GM21786 (cell line): ENCODE results near the gene HINT3.
"Not testable (repeated sequence)": the region's sequence is repeated elsewhere in the genome, so short reads cannot be mapped to it uniquely, and the experiment has no call there.

Source experiments
- ATAC-seq: cut with Tn5 transposase; IDR thresholded peaks from one replicate; pipeline ENCODE4 v1.9.1; 2021; ENCODE audit not compliant: unreplicated experiment

Gene HINT3

DNA sequence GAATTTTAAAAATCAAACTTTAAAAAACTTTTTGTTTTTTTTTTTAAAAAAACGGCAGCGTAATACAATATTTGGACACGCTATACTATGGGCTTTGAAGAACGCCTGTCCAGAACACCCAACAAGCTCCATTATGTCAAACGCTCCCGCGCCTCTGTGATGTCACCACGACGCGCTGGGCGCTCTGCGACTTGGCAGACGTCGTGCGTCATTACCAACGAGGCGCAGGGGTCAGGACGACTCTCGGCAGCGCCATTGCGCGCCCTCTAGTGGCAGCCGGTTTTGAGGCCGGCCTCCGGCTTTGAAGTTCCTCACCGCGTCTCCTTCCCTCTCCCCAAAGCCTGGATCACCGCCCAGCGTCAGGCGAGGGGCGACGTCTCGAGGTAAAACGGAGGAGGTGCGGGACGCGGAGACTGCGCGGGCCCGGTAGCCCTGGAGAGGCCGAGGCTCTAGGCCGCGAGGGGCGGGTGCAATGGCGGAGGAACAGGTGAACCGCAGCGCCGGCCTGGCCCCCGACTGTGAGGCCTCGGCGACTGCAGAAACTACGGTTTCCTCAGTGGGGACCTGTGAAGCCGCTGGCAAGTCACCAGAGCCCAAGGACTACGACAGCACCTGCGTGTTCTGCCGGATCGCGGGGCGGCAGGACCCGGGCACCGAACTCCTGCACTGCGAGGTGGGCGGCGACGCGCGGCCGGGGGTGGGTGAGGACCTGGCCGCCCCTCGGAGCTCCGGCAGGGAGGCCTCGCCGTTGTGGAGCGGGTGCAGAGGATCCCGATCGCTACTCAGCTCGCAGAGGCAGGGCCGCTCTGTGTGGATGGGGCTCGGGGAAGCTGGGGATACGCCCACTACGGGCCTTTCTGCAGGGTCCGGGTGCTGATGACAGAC is at the start of gene HINT3:
Gene HINT3 (plus strand): TSS at position 265 of the 885 bp plus-strand sequence. CDS start 208 bp downstream, at position 473.
- ATAC-seq: peak; percentile 87

DNA sequence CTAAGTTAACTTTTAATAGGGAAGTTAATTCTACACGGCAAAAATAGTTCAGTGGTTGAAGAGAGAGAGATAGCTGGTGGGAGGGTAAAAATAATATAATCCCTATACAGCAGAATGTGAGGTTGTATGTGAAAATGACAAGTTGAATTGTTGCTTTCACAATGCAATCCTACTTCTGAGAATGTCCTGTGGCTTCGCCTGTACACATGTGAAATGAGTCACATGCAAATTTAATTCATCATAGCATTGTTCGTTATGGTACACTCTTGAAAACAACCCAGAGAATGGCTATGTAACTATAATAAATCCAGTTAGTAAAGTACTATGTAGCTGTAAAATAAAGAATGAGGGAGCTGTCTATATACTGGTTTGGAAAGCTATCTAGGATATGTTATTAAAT is 46.0 kb upstream of the HINT3 start:
- ATAC-seq: peak; percentile 99

DNA sequence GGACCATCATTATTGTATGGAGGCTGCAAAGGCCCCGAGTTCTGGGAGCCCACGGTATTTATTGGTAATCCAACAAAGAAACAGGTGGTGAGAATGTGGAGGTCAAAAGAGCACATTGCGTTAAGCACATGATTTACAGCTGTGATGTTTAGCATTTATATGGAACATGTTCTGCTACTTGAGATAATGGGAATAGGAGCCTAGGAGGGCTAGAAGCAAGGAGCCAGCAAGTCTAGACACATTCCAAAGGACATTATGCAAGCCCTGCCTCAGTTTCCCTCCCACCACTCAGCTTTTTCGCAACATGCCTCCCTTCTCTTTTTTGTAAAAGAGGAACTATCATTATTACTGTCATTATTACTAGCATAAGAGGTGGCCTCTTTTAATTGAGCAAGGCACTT is 45.5 kb upstream of the HINT3 start:
- peak; percentile 1 for ATAC-seq

DNA sequence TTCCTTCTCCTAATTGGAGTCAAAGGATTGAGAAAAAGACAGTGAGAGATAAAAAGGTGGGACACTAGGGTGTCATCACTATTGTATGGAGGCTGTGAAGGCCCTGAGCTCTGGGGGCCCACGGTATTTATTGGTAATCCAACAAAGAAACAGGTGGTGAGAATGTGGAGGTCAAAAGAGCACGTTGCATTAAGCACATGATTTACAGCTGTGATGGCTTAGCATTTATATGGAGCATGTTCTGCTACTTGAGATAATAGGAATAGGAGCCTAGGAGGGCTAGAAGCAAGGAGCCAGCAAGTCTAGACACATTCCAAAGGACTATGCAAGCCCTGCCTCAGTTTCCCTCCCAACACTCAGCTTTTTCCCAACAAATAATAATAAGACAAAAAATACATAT is 44.1 kb upstream of the HINT3 start:
- ATAC-seq: not testable (repeated sequence)

DNA sequence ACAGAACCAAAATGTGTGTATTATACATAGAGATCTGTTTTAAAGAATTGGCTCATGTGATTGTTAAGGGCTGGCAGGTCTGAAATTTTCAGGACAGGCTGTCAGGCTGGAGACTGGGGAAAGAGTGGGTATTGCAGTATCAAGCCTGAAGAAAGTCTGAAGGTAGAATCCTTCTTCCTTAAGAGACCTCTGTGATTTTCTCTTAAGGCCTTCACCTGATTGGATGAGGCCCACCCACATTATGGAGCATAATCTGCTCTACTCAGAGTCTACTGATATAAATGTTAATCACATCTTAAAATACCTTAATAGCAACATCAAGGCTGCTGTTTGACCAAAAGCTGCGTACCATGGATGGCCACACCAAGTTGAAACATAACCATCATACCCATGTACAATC is 43.4 kb upstream of the HINT3 start:
- no peak for ATAC-seq

DNA sequence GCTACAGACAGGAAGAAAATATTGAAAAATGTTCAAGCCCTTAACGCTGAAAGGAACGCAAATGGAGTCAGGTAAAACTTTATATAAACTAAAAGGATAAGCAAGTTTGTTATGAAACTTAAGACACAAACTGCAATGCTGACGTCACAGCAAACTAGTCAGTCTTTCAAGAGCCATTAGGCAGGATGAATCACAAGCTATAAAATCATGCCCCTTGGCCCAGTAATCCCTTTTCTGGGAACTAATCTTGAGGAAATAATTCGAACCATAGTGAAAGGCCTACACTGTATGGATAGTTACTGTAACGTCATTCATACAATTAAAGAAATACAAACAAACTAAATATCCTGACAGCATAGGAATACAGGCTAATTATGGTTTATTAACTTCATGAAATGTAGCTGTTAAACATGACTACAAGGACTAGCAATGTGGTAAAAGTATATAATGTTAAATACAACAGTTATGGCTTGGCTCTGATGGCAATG is 42.7 kb upstream of the HINT3 start:
- no peak for ATAC-seq

DNA sequence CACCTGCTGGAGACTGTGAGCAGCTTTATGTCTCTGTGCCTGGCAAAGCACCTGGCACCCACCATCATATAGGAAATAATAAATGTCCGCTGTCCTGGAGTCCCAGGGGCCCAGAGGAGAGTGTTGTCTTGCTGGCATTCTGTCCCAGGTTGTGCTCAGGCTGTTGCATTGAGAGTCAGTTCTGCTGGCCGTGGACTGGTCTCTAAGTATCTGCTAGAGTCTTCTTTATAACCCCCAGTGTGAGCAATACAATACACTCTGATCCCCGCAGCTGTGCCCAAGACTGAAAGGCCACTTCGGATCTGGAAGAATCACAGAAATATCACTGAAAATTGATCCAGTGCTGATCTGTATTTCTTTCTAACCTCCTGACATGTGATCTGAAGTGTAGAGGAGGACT is 38.3 kb upstream of the HINT3 start:
- no peak for ATAC-seq

DNA sequence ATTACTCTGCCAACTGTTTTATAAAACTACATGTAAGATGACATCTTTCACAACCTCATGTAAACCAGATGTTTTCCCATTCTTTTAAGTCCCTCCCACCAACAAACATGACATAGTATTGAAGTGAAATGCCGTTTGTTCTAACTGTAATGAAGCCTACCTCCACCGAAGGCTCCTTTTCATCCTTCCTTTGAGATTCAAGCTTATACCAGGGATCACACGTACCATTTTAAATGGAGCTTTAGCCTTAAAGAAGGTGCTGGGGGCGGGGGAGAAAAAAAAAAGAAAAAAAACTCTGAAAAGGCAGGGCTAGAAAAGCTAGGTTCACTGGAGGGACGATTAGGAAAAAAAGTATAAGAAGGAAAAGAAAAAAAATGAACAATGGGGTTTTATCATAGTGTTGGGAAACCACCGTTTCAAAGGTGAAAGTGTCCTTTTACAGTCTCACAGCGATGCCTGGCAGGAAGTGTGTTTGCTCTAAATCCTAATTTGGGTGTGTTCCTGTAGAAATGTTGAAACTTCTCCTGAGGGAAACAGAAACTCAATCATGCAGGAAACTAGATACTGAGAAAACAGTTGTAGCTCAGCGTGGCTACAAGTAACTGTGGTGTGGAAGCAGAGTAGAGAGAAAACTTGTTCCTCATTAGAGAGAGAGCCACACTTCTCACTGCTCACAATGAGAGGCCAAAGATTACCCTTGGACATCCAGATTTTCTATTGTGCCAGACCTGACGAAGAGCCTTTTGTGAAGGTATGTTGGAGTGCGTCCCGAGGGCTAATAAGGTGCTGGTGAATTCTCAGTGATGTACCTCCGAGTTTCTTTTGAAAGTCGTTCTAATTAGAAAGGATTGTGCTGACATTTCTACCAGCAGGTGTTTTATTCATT is 37.6 kb upstream of the HINT3 start:
- ATAC-seq: peak; percentile 98

DNA sequence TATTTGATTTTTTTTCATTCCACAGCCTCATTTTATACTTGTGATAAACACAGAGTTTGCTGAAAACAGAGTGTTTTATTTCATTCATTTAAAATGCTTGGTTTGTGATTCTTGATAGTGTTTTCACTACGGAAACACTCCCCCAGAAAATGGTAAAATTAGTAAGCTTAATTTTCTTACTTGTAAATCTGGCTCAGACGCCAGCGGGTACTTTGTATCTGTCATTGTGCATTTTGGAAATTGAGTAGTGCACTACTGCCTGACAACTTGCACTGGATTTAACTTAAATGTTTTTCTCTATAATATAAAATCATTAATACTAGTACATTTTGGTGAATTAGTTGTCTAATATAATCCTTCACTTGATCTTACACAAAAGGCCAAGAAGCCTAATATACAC is 37.0 kb upstream of the HINT3 start:
- ATAC-seq: no peak

DNA sequence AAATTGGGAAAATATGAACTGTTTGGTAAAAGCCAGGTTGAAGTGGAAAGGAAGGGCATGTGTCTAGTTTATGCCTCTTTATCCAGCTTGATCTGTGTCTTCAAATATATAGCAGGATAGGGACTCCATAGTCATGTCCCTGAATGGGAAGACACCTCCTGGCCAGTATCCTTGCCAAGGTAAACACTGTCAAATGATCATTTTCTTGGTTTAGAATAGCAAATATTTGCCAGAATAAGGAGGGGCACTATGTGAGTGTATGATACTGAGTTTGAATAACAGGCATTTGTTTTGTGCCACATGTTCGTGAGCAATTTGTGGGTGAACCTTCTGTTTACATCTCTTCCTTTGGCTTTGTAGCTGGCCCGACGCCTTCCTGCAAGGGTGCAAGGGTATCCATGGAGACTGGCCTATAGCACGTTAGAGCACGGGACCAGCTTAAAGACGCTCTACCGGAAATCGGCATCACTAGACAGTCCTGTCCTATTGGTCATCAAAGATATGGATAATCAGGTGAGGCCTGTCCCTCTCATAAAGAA is 34.2 kb upstream of the HINT3 start:
- ATAC-seq: no peak

DNA sequence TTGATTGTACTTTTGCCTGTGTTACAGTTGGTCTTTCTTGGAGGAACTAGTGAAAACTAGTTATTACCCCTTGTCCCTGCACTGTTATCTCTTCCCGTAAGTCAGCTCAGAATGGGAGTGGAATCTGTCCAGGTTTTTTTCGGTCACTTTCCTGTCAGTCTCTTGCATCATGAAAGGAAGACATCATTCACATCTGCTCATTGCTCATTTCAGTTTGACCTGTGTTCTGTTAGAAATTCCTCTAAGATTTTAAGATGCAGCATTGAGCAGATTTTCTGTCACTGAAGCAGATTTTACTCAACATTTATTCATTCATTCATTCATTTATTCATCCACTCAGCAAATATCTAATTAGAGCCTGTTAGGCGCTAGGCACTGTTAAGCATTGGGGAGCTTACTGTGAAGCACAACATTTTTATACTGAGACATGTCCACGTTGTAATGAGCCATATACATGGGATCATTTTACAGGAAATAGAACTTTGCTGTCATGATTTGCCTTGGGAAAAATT is 33.1 kb upstream of the HINT3 start:
- ATAC-seq: no peak

DNA sequence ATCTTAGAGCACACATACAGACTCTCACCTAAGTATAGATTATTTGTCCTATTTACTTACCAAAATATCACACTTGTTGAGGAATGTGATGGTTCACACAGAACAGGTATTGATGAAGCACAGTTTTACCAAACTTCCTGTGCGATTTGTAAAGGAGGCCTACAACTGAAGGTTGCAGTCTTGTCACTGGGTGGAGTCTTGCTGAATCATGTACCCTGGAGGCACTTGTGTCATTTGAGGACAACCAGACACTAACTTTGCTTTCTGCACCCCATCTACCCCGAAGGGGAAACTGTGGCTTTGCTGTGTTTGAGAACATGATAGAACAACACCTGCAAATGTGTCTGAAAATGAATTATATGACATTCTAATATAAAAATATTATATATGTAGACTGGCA is 32.4 kb upstream of the HINT3 start:
- ATAC-seq: no peak

DNA sequence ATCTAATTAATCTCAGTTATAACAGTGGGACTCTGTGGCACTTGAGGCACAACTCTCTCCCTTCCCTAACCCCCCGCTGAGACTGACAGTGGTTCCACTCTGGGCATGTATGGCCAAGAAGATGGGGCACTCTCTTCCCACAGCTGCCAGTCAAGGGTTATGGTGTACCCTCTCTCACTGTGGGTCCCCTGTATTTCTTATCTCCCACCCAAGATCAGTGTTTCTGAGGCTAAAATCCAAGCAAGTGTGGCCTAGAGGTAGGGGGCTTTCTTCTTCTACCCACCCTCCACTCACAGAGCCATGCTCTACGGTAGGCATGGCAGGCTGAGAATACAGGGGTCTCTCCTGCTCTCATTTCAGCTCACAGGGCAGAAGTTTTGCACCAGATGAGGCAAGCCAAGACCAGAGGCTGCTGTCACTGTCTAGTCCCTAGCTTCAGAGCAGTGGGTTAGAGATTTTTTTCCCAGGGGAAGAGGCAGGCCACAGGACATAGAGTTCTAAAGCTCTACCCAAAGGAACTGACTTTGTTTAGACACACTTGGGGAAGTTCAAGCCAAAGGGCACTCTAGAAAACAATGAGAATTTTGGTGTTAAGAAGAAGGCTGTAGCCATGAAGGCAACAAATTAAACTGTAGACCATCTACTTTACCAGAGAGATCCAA is 31.7 kb upstream of the HINT3 start:
- no peak for ATAC-seq

DNA sequence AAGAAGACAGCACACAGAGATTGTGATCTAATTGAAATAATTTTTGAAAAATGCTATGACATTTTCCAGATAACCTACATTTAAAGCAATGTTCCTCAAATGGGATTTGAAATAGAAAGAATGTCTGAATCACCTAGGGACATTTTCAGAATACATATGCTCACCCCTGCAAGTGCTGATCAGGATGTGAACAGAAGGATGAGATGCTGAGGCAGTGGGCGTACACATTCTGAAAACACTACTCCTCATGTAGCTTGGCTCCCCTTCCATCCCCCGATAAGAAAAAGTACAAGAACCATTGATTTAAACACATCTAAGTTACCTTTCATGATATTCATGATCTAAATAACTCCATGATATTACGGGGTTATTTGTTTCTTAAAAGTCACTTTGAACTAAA is 29.9 kb upstream of the HINT3 start:
- no peak for ATAC-seq

DNA sequence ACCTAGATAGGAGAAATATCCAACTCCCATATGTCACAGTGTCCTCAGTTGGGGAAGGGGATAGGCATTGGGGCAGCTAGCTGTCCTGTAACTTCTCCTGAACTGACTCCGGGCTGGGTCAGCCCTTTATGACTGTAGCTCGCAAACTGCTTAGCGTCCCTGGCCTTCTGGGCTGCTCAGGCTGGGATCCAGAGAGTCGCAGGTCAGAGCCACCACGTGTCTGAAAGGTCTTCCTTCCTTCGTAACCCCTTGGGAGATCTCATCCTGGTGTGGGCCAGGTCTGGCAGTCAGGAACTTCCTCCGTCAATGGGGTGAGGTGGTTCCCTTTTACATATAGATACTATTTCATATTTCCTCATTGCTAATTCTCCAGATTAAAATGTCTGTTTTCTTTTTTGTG is 28.8 kb upstream of the HINT3 start:
- ATAC-seq: no peak

DNA sequence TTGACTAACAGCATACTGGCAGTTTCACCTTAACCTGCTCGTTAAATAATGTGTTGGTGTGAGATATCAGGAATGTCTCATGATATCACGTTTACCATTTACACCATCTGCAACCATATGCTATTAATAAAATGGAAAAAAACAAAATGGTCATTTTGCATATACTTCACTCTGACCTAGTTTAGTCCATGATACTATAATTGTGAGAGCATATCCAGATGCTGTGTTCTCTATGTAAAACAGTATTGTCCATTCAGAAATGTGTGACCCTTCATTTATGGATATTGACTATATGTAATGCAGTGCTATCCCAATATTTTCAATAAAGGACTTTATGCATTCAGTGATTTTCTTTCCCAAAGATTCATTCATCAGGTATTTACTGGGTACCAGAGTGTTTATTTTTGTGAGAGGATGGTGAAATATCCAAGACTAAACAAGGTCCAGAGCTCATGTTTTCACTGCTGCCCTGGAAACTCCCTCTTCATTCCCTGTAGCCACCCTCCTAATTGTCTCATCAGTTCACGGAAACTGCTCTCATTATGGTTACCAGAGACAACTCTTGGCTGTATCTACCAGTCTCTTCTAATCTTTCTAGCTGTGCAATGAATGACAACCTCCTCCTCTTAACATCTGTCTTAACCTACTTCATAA is 25.7 kb upstream of the HINT3 start:
- no peak for ATAC-seq

DNA sequence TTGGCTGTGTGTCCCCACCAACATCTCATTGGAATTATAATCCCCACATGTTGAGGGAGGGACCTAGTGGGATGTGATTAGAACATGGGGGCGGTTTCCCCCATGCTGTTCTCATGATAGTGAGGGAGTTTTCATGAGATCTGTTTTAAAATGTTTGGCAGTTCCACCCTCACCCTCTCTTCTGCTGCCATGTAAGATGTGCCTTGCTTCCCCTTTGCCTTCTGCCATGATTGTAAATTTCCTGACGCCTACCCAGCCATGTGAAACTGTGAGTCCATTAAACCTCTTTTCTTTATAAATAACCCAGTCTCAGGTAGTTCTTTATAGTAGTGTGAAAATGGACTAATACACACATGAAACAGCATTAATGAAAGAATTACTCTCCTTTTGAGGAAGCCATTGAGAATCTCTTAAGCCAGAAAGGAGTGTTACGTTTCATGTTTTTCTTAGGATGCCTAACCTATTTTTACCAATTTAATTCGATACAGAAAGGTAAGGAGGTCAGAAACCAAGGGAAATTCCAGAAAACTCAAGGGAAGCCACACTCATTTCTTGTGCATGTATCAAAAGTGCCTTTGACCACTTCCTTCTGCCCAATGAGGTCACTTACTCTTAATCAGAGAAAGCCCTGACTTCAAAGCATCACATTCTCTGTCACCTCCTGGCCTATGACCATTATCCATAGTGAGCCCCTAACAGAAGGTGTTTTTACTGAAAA is 24.7 kb upstream of the HINT3 start:
- ATAC-seq: peak; percentile 77

DNA sequence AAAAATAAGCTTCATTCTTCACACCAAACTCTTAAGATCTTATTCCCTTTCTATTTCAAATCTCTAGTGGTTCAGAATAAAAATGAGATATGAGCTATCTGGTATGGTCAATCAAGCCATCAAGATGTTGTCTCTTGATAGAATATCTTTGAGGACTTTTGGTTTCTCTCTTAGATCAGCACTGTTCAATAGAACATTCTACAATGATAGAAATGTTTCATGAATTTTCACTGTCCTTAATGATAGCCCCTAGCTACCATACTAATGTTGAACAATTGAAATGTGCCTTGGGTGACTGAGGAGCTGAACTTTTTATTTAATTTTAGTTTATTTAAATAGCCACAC is 24.1 kb upstream of the HINT3 start:
- ATAC-seq: peak; percentile 17

DNA sequence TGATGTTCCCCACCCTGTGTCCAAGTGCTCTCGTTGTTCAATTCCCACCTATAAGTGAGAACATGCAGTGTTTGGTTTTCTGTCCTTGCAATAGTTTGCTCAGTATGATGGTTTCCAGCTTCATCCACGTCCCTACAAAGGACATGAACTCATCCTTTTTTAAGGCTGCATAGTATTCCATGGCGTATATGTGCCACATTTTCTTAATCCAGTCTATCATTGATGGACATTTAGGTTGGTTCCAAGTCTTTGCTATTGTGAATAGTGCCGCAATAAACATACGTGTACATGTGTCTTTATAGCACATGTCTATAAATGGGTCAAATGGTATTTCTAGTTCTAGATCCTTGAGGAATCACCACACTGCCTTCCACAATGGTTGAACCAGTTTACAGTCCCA is 21.1 kb upstream of the HINT3 start:
- ATAC-seq: not testable (repeated sequence)

DNA sequence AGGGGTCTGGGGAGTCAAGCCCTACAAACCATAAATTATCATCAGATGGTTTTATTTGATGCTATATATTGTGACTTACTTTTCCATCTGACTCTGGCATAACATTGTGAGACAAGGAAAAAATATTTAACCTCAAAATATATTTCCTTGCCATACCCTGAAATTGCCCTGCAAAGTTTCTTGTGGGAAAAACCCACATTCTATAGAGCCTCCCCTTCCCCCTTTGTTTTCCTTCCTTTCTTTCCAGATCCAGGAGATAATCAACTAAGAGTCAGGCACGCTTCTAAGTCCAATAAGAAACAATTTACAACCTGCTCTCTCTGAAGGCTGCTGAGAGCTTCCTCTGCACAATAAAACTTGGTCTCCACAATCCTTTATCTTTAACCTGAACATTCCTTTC is 17.5 kb upstream of the HINT3 start:
- ATAC-seq: no peak
